IMR-90 (cell line): Measurements from ENCODE around the gene SLC2A2. TPM values are rescaled to one million over a fixed set of nuclear protein-coding genes. Genes with fewer than 3 reads are reported as not detected.

Experiments used
- ATAC-seq: fragments of 200-7000 bp; cut with Tn5 transposase; 2 replicates; pipeline ENCODE4 v1.9.1; 2020; ENCODE audit warnings: low read depth, mild to moderate bottlenecking, moderate library complexity
- BruUV-seq: library from RNA; stranded (reverse); fragments of 400-500 nt; replicated peaks from 2 replicates; lab custom pipeline; 2021; lab: Mats Ljungman, UMichigan
- CTCF ChIA-PET: fragments of 300-600 bp; formaldehyde crosslinking; extraction: SDS; loops from one replicate; lab custom pipeline; 2021; ENCODE audit warnings: antibody characterized with exemption; lab: Yijun Ruan, JAX
- POLR2A ChIA-PET: fragments of 300-600 bp; sonication (Branson Sonifier 250); formaldehyde crosslinking; loops from one replicate; lab custom pipeline; 2022; ENCODE audit warnings: antibody characterized with exemption; ENCODE audit not compliant: unreplicated experiment; lab: Charles Lee
- DNase-seq: peaks from one replicate; pipeline ENCODE4 v3.0.0; 2013
- H2AFZ ChIP-seq: replicated peaks from 2 replicates; pipeline ENCODE3; 2013; ENCODE audit warnings: low read length, mild to moderate bottlenecking; ENCODE audit not compliant: poor library complexity
- H2AK5ac ChIP-seq: 2 replicates; pipeline ENCODE4 v1.6.1; 2013; ENCODE audit warnings: low read depth, low read length, inconsistent platforms
- H2AK9ac ChIP-seq: replicated peaks from 2 replicates; pipeline ENCODE3; 2013; ENCODE audit warnings: mild to moderate bottlenecking, low read depth, low read length, moderate library complexity; ENCODE audit not compliant: poor library complexity
- H2BK120ac ChIP-seq: 2 replicates; pipeline ENCODE4 v1.6.1; 2013; ENCODE audit warnings: low read depth, low read length, inconsistent platforms
- H2BK15ac ChIP-seq: 3 replicates; pipeline ENCODE4 v1.6.1; 2013; ENCODE audit warnings: low read depth, low read length, inconsistent platforms
- H2BK20ac ChIP-seq: 2 replicates; pipeline ENCODE4 v1.6.1; 2013; ENCODE audit warnings: low read depth, mild to moderate bottlenecking, inconsistent platforms, low read length, moderate library complexity
- H2BK5ac ChIP-seq: 2 replicates; pipeline ENCODE4 v1.6.1; 2013; ENCODE audit warnings: mild to moderate bottlenecking, low read depth, low read length, inconsistent platforms; ENCODE audit not compliant: poor library complexity, severe bottlenecking
- H3K14ac ChIP-seq: replicated peaks from 2 replicates; pipeline ENCODE4 v1.6.1; 2013; ENCODE audit warnings: low read depth, low read length, inconsistent platforms
- H3K18ac ChIP-seq: 2 replicates; pipeline ENCODE4 v1.6.1; 2013; ENCODE audit warnings: low read depth, low read length, control low read depth
- H3K23ac ChIP-seq: 2 replicates; pipeline ENCODE4 v1.6.1; 2013; ENCODE audit warnings: low read depth, low read length, inconsistent platforms
- H3K27ac ChIP-seq: 2 replicates; pipeline ENCODE4 v1.5.1; 2013; ENCODE audit warnings: mild to moderate bottlenecking, control low read depth, low read length; ENCODE audit not compliant: insufficient read depth
- H3K27me3 ChIP-seq: 2 replicates; pipeline ENCODE4 v1.6.1; 2013; ENCODE audit warnings: low read length; ENCODE audit not compliant: control insufficient read depth, insufficient read depth
- H3K36me3 ChIP-seq: 2 replicates; pipeline ENCODE4 v1.6.1; 2013; ENCODE audit warnings: low read length, mixed read lengths; ENCODE audit not compliant: control insufficient read depth, insufficient read depth
- H3K4ac ChIP-seq: 2 replicates; pipeline ENCODE4 v1.6.1; 2013; ENCODE audit warnings: low read depth, low read length, inconsistent platforms
- H3K4me1 ChIP-seq: 2 replicates; pipeline ENCODE4 v1.6.1; 2013; ENCODE audit warnings: low read length, mixed read lengths; ENCODE audit not compliant: control insufficient read depth, insufficient read depth
- H3K4me2 ChIP-seq: 2 replicates; pipeline ENCODE4 v1.6.1; 2013; ENCODE audit warnings: low read depth, mild to moderate bottlenecking, control low read depth, low read length, moderate library complexity
- H3K4me3 ChIP-seq: 2 replicates; pipeline ENCODE4 v1.5.1; 2013; ENCODE audit warnings: low read depth, mild to moderate bottlenecking, control low read depth, low read length, moderate library complexity; ENCODE audit not compliant: insufficient read depth
- H3K56ac ChIP-seq: 2 replicates; pipeline ENCODE4 v1.6.1; 2013; ENCODE audit warnings: low read length, inconsistent platforms; ENCODE audit not compliant: insufficient read depth; ENCODE audit errors: extremely low read depth
- H3K79me1 ChIP-seq, 2 experiments: 2 replicates each; pipeline ENCODE4 v1.6.1; 2013; ENCODE audit warnings: low read length in 2 of 2, inconsistent platforms in 1 of 2, low read depth in 1 of 2
- H3K9ac ChIP-seq: 2 replicates; pipeline ENCODE4 v1.6.1; 2013; ENCODE audit warnings: low read depth, low read length, control low read depth
- H3K9me1 ChIP-seq: 2 replicates; pipeline ENCODE4 v1.6.1; 2013; ENCODE audit warnings: low read length, inconsistent platforms; ENCODE audit not compliant: insufficient read depth
- H3K9me3 ChIP-seq: 2 replicates; pipeline ENCODE4 v1.6.1; 2013; ENCODE audit warnings: low read length; ENCODE audit not compliant: control insufficient read depth, insufficient read depth
- H4K20me1 ChIP-seq: 2 replicates; pipeline ENCODE4 v1.6.1; 2013; ENCODE audit warnings: low read length, inconsistent platforms; ENCODE audit not compliant: insufficient read depth
- H4K5ac ChIP-seq: 2 replicates; pipeline ENCODE4 v1.6.1; 2013; ENCODE audit warnings: mild to moderate bottlenecking, low read depth, low read length, control low read depth
- H4K8ac ChIP-seq, 2 experiments: 2 replicates each; pipeline ENCODE4 v1.6.1; 2013; ENCODE audit warnings: low read depth in 2 of 2, low read length in 2 of 2, control low read depth in 1 of 2, inconsistent platforms in 1 of 2
- H4K91ac ChIP-seq: 2 replicates; pipeline ENCODE4 v1.6.1; 2013; ENCODE audit warnings: low read depth, low read length, inconsistent platforms; ENCODE audit not compliant: insufficient read depth
- BHLHE40 ChIP-seq: fragments of 150-350 bp; IDR thresholded peaks from 2 replicates; pipeline ENCODE4 v1.6.1; 2016; ENCODE audit warnings: mild to moderate bottlenecking, low read depth, low read length
- CEBPB ChIP-seq: IDR thresholded peaks from 2 replicates; pipeline ENCODE4 v1.6.1; 2012; ENCODE audit warnings: low read depth, low read length, improper control_type of control experiment
- CHD1 ChIP-seq: IDR thresholded peaks from 2 replicates; pipeline ENCODE4 v1.6.1; 2012; ENCODE audit warnings: low read depth, low read length, improper control_type of control experiment
- CTCF ChIP-seq: conservative IDR thresholded peaks from 2 replicates; pipeline ENCODE4 v1.5.1; 2012; ENCODE audit warnings: mild to moderate bottlenecking, low read depth, low read length, improper control_type of control experiment
- FOS ChIP-seq: fragments of 150-350 bp; IDR thresholded peaks from 2 replicates; pipeline ENCODE4 v1.6.1; 2016; ENCODE audit warnings: low read depth, low read length
- MAFK ChIP-seq: IDR thresholded peaks from 2 replicates; pipeline ENCODE4 v1.6.1; 2012; ENCODE audit warnings: low read depth, low read length, improper control_type of control experiment
- MAZ ChIP-seq: IDR thresholded peaks from 2 replicates; pipeline ENCODE4 v1.6.1; 2012; ENCODE audit warnings: low read depth, mild to moderate bottlenecking, low read length, improper control_type of control experiment, moderate library complexity, borderline replicate concordance
- MXI1 ChIP-seq: IDR thresholded peaks from 2 replicates; pipeline ENCODE4 v1.6.1; 2012; ENCODE audit warnings: low read depth, mild to moderate bottlenecking, low read length, moderate library complexity, borderline replicate concordance
- NFE2L2 ChIP-seq: fragments of 150-350 bp; IDR thresholded peaks from 2 replicates; pipeline ENCODE4 v1.6.1; 2016; ENCODE audit warnings: low read depth, mild to moderate bottlenecking, low read length
- POLR2A ChIP-seq: IDR thresholded peaks from 2 replicates; pipeline ENCODE4 v1.6.1; 2012; ENCODE audit warnings: mild to moderate bottlenecking, low read depth, low read length
- RAD21 ChIP-seq: IDR thresholded peaks from 2 replicates; pipeline ENCODE4 v1.6.1; 2012; ENCODE audit warnings: low read length, improper control_type of control experiment
- RCOR1 ChIP-seq: IDR thresholded peaks from 2 replicates; pipeline ENCODE4 v1.6.1; 2012; ENCODE audit warnings: mild to moderate bottlenecking, low read length, improper control_type of control experiment; ENCODE audit not compliant: insufficient replicate concordance
- RFX5 ChIP-seq: IDR thresholded peaks from 2 replicates; pipeline ENCODE4 v1.8.0; 2012; ENCODE audit warnings: low read depth, mild to moderate bottlenecking, low read length, moderate library complexity
- SMC3 ChIP-seq: fragments of 150-350 bp; IDR thresholded peaks from 2 replicates; pipeline ENCODE4 v1.6.1; 2016; ENCODE audit warnings: low read depth, mild to moderate bottlenecking, antibody characterized with exemption, low read length, moderate library complexity
- USF2 ChIP-seq: fragments of 150-350 bp; IDR thresholded peaks from 2 replicates; pipeline ENCODE4 v1.6.1; 2017; ENCODE audit warnings: mild to moderate bottlenecking, antibody characterized with exemption, low read length, low read depth
- WGBS, 2 experiments: methylation state at CpG; one replicate each; pipeline versions ENCODE4 v1.1.5 to v1.1.7; 2013; ENCODE audit warnings: missing lambda C conversion rate in 2 of 2; ENCODE audit not compliant: insufficient read length in 1 of 2; ENCODE audit errors: extremely low coverage in 2 of 2; 5-methylcytosine and 5-hydroxymethylcytosine counted together
- dilution Hi-C: fragments of 300-500 bp; cut with HindIII; formaldehyde crosslinking; loops from one replicate; pipeline ENCODE4 v1.14.3; 2018; ENCODE audit warnings: low sequenced_read_pairs; ENCODE audit not compliant: unreplicated experiment
- in situ Hi-C: fragments of 300-500 bp; cut with MboI; formaldehyde crosslinking; loops from 3 replicates; pipeline ENCODE4 v1.14.3; 2019; ENCODE audit warnings: low sequenced_read_pairs, inconsistent platforms, mixed read lengths
- intact Hi-C: fragments of 100-400 bp; cut with micrococcal nuclease; formaldehyde crosslinking; loops from 2 replicates; pipeline ENCODE4 v1.10.0; 2022
- polyA plus RNA-seq, 3 experiments: library from polyadenylated mRNA; depleted of rRNA; stranded (reverse); fragments of >200 nt; gene quantifications; 2 replicates each; pipeline ENCODE4 v1.2.3, GENCODE V29; 2012; ENCODE audit warnings: low replicate concordance in 1 of 3
- total RNA-seq: library from RNA; depleted of rRNA; stranded (reverse); fragments of >200 nt; gene quantifications from 2 replicates; pipeline ENCODE4 v1.2.3, GENCODE V29; 2012
- TF ChIP-seq, protein P1 (sequence below): fragments of 150-350 bp; IDR thresholded peaks from 2 replicates; pipeline ENCODE4 v1.6.1; 2016; ENCODE audit warnings: low read depth, mild to moderate bottlenecking, low read length, moderate library complexity, borderline replicate concordance

Gene SLC2A2
- total and polyA plus RNA-seq, 2 of the 4 experiments (the other 2 are of a cell fraction), result not detected

DNA sequence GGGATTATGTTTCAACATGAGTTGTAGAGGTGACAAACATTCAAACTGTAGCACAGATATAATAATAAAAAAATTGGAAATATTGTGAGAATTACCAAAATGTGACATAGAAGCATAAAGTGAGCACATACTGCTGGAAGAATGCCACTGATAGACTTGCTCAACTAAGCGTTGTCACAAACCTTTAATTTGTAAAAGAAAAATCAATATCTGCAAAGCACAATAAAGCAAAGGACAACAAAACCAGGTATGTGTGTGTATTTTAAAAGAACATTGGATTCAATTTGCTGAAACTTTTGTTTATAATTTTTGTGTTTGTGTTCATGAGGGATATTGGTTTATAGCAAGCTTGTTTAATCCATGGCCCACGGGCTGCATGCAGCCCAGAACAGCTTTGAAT lies 77.3 kb downstream of the SLC2A2 start:
- no peaks in the 10 kb centered on the region for H3K4me1 ChIP-seq
- no TSS peak for BruUV-seq
- TF ChIP-seq USF2, result no peak
- TF ChIP-seq CHD1, result no peak
- TF ChIP-seq, protein P1, sequence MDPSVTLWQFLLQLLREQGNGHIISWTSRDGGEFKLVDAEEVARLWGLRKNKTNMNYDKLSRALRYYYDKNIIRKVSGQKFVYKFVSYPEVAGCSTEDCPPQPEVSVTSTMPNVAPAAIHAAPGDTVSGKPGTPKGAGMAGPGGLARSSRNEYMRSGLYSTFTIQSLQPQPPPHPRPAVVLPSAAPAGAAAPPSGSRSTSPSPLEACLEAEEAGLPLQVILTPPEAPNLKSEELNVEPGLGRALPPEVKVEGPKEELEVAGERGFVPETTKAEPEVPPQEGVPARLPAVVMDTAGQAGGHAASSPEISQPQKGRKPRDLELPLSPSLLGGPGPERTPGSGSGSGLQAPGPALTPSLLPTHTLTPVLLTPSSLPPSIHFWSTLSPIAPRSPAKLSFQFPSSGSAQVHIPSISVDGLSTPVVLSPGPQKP, result no peak
- TF ChIP-seq FOS, result no peak
- TF ChIP-seq BHLHE40, result no peak
- TF ChIP-seq MXI1, result no peak
- no peak for TF ChIP-seq CTCF
- TF ChIP-seq CEBPB, result no peak
- no peak for TF ChIP-seq RAD21
- no peak for TF ChIP-seq RFX5
- TF ChIP-seq MAZ, result no peak
- TF ChIP-seq RCOR1, result no peak
- no peak for TF ChIP-seq POLR2A
- no peak for TF ChIP-seq SMC3
- no peak for TF ChIP-seq NFE2L2
- TF ChIP-seq MAFK, result no peak
- ChIA-PET CTCF (no interaction called here), POLR2A (no interaction called here)
- intact Hi-C loops, result no loop called here
- no peak overlapping the region for H2BK5ac ChIP-seq
- H3K36me3 ChIP-seq, result no peaks in the 10 kb centered on the region
- no peak overlapping the region for H3K9ac ChIP-seq
- in situ Hi-C loops, result no loop called here
- H3K79me1 ChIP-seq, result no peaks in the 10 kb centered on the region
- no peak overlapping the region for H2AK5ac ChIP-seq
- no peak overlapping the region for H3K4me3 ChIP-seq
- dilution Hi-C loops, result no loop called here
- no peaks in the 10 kb centered on the region for H4K20me1 ChIP-seq
- 57% methylated on average over 1 of the region's 2 CpGs; no CpG with 5 or more reads in 1 of the 2 experiments for whole genome bisulfite sequencing, 2 experiments
- H3K9me1 ChIP-seq, result no peaks in the 10 kb centered on the region
- no peak overlapping the region for H2AFZ ChIP-seq
- H4K8ac ChIP-seq, result no peak overlapping the region
- H3K4me2 ChIP-seq, result no peak overlapping the region
- H3K9me3 ChIP-seq, result 0 out of 2 replicates have a peak, but pooled peaks cover 3% of the 10 kb centered on the region
- no peak overlapping the region for H3K18ac ChIP-seq
- no peak overlapping the region for H3K4ac ChIP-seq
- no peak overlapping the region for H3K27ac ChIP-seq
- H2BK20ac ChIP-seq, result no peak overlapping the region
- ATAC-seq, result no peak
- H3K56ac ChIP-seq, result no peak overlapping the region
- DNase-seq, result no peak
- H2BK15ac ChIP-seq, result no peak overlapping the region
- H4K91ac ChIP-seq, result no peak overlapping the region
- H2BK120ac ChIP-seq, result no peak overlapping the region
- H3K27me3 ChIP-seq, result peaks cover 13% of the 10 kb centered on the region
- no peak overlapping the region for H3K14ac ChIP-seq
- no peak overlapping the region for H4K5ac ChIP-seq
- no peak overlapping the region for H2AK9ac ChIP-seq
- no peak overlapping the region for H3K23ac ChIP-seq
